OCI-LY7 (cell line): ENCODE data around the gene SIGLECL1. TPM values are rescaled to one million over a fixed set of nuclear protein-coding genes. Genes with fewer than 3 reads are reported as not detected.

Source experiments
- BruUV-seq: library from RNA; stranded (reverse); fragments of 400-500 nt; replicated peaks from 2 replicates; lab custom pipeline; 2021; lab: Mats Ljungman, UMichigan
- CTCF ChIA-PET: fragments of 300-600 bp; sonication (Branson Sonifier 250); formaldehyde crosslinking; loops from one replicate; lab custom pipeline; 2022; ENCODE audit warnings: antibody characterized with exemption; ENCODE audit not compliant: unreplicated experiment; lab: Charles Lee
- POLR2A ChIA-PET: fragments of 300-600 bp; sonication (Branson Sonifier 250); formaldehyde crosslinking; loops from one replicate; lab custom pipeline; 2022; ENCODE audit warnings: antibody characterized with exemption; lab: Charles Lee
- DNase-seq: peaks from one replicate; pipeline ENCODE4 v3.0.0-alpha.2; 2015; ENCODE audit warnings: low spot score
- H2AFZ ChIP-seq: fragments of 200-600 bp; sonication (generic), shearing (Covaris generic); 2 replicates; pipeline ENCODE4 v1.6.1; 2014; ENCODE audit warnings: mild to moderate bottlenecking, antibody characterized with exemption, low read length, moderate library complexity
- H3K27ac ChIP-seq: fragments of 200-600 bp; sonication (generic); 2 replicates; pipeline ENCODE4 v1.5.1; 2014; ENCODE audit warnings: mixed run types, low read depth, mild to moderate bottlenecking, moderate library complexity, low read length, inconsistent platforms; ENCODE audit not compliant: poor library complexity, severe bottlenecking
- H3K36me3 ChIP-seq: fragments of 200-600 bp; sonication (generic); 2 replicates; pipeline ENCODE4 v1.6.1; 2014; ENCODE audit warnings: mild to moderate bottlenecking, antibody characterized with exemption, low read length, moderate library complexity, mixed read lengths; ENCODE audit not compliant: insufficient read depth
- H3K4me1 ChIP-seq: fragments of 200-600 bp; sonication (generic); 2 replicates; pipeline ENCODE4 v1.5.1; 2014; ENCODE audit warnings: mild to moderate bottlenecking, low read length; ENCODE audit not compliant: insufficient read depth, poor library complexity, severe bottlenecking
- H3K4me2 ChIP-seq: fragments of 200-600 bp; sonication (generic); 2 replicates; pipeline ENCODE4 v1.6.1; 2014; ENCODE audit warnings: mild to moderate bottlenecking, low read length
- H3K4me3 ChIP-seq: fragments of 200-600 bp; sonication (generic); 2 replicates; pipeline ENCODE4 v1.5.1; 2014; ENCODE audit warnings: mild to moderate bottlenecking, low read depth, low read length; ENCODE audit not compliant: poor library complexity, severe bottlenecking
- H3K79me2 ChIP-seq: fragments of 200-600 bp; sonication (generic); 2 replicates; pipeline ENCODE4 v1.6.1; 2016; ENCODE audit warnings: low read depth, mild to moderate bottlenecking, low read length, moderate library complexity, mixed read lengths; ENCODE audit not compliant: insufficient read depth
- H3K9me2 ChIP-seq: fragments of 200-600 bp; sonication (generic); 2 replicates; pipeline ENCODE4 v1.6.1; 2016; ENCODE audit warnings: mild to moderate bottlenecking, low read length, mixed read lengths; ENCODE audit not compliant: insufficient read depth
- H3K9me3 ChIP-seq: fragments of 200-600 bp; sonication (generic); 2 replicates; pipeline ENCODE4 v1.6.1; 2014; ENCODE audit warnings: mild to moderate bottlenecking, mixed run types, low read length, mixed read lengths
- H4K20me1 ChIP-seq: fragments of 200-600 bp; sonication (generic); 2 replicates; pipeline ENCODE4 v1.6.1; 2014; ENCODE audit warnings: mild to moderate bottlenecking, antibody characterized with exemption, low read length, moderate library complexity, mixed read lengths; ENCODE audit not compliant: insufficient read depth
- EZH2phosphoT487 ChIP-seq: fragments of 200-600 bp; sonication (generic); IDR thresholded peaks from 2 replicates; pipeline ENCODE4 v1.6.1; 2018; ENCODE audit warnings: low read depth, borderline replicate concordance, mild to moderate bottlenecking, mixed run types, antibody characterized with exemption, low read length, moderate library complexity, mixed read lengths
- intact Hi-C: fragments of 100-400 bp; cut with micrococcal nuclease; formaldehyde crosslinking; loops from one replicate; pipeline ENCODE4 v1.10.0; 2022; ENCODE audit not compliant: unreplicated experiment
- total RNA-seq, 2 experiments: library from RNA; depleted of rRNA in 1 of 2; stranded (reverse); fragments of >200 nt in 1 of 2; shearing (Covaris generic) in 1 of 2; gene quantifications; 2 replicates each; pipeline ENCODE4 v1.2.3, GENCODE V29; 2014 to 2022
- TF ChIP-seq, protein P1 (sequence below): fragments of 200-600 bp; sonication (generic); conservative IDR thresholded peaks from 2 replicates; pipeline ENCODE4 v1.5.1; 2014; ENCODE audit warnings: mild to moderate bottlenecking, antibody characterized with exemption, low read length, moderate library complexity, mixed read lengths

Gene SIGLECL1
- total RNA-seq, 2 experiments from 2014 or later, result not detected

DNA sequence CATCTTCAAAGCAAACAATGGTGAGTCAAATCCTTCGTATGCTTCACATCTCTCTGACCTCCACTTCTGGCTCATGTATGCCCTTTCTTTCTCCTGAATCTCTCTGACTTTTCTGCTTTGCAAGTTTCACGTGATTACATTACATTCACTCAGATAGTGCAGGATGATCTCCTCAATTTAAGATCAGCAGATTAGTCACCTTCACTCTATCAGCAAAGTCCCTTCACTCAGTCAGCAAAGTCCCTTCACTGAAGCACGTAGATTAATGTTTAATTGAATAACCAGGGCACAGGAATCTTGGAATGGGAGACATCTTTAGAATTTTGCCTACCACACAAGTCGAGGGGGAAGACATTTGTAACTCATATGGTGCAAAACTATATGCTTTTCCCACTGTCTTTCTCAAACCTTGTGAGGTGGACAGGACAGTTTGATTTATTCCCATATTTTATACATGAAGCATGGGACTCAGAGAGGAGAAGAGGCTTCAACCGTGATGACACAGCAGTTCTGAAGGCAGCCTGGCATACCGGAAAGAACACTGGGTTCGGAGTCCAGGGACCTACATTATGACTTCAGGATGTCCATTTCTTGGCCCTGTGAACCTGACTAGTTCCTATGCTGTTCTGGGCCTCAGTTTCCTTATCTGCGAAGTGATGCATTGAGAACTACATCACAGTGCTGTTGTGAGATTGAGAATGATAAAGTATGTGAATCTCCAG is 23.3 kb downstream of the SIGLECL1 start:
- Histone ChIP-seq H3K4me3 (no peak overlapping the region), H3K27ac (no peak overlapping the region), H3K9me2 (no peaks in the 10 kb centered on the region), H3K4me2 (no peak overlapping the region), H3K79me2 (no peaks in the 10 kb centered on the region), H4K20me1 (no peaks in the 10 kb centered on the region), H2AFZ (no peak overlapping the region), H3K4me1 (no peaks in the 10 kb centered on the region), H3K36me3 (no peaks in the 10 kb centered on the region), H3K9me3 (no peaks in the 10 kb centered on the region)
- intact Hi-C loops, result no loop called here
- TF ChIP-seq, protein P1, sequence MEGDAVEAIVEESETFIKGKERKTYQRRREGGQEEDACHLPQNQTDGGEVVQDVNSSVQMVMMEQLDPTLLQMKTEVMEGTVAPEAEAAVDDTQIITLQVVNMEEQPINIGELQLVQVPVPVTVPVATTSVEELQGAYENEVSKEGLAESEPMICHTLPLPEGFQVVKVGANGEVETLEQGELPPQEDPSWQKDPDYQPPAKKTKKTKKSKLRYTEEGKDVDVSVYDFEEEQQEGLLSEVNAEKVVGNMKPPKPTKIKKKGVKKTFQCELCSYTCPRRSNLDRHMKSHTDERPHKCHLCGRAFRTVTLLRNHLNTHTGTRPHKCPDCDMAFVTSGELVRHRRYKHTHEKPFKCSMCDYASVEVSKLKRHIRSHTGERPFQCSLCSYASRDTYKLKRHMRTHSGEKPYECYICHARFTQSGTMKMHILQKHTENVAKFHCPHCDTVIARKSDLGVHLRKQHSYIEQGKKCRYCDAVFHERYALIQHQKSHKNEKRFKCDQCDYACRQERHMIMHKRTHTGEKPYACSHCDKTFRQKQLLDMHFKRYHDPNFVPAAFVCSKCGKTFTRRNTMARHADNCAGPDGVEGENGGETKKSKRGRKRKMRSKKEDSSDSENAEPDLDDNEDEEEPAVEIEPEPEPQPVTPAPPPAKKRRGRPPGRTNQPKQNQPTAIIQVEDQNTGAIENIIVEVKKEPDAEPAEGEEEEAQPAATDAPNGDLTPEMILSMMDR, result no peak
- no peak for TF ChIP-seq EZH2phosphoT487
- CTCF ChIA-PET, result no interaction called here
- POLR2A ChIA-PET, result no interaction called here
- BruUV-seq, result no TSS peak
- DNase-seq, result no peak

GRCh38 chr19:51277112-51277511 is 26.2 kb downstream of the SIGLECL1 start:
- H3K79me2 ChIP-seq, result no peaks in the 10 kb centered on the region
- no peaks in the 10 kb centered on the region for H3K36me3 ChIP-seq
- no peaks in the 10 kb centered on the region for H3K9me3 ChIP-seq
- no peaks in the 10 kb centered on the region for H4K20me1 ChIP-seq
- TF ChIP-seq, protein P1, result no peak
- no peak for TF ChIP-seq EZH2phosphoT487
- no peak overlapping the region for H2AFZ ChIP-seq
- no peak overlapping the region for H3K4me3 ChIP-seq
- intact Hi-C loops, result no loop called here
- DNase-seq, result no peak
- CTCF ChIA-PET, result no interaction called here
- no peaks in the 10 kb centered on the region for H3K9me2 ChIP-seq
- POLR2A ChIA-PET, result interaction anchor here (0.6 kb wide), 1 partner anchor 143 kb away, joined by 3 read pairs; no protein-coding TSS in a partner anchor
- no peaks in the 10 kb centered on the region for H3K4me1 ChIP-seq
- H3K27ac ChIP-seq, result no peak overlapping the region
- no TSS peak for BruUV-seq
- no peak overlapping the region for H3K4me2 ChIP-seq

DNA sequence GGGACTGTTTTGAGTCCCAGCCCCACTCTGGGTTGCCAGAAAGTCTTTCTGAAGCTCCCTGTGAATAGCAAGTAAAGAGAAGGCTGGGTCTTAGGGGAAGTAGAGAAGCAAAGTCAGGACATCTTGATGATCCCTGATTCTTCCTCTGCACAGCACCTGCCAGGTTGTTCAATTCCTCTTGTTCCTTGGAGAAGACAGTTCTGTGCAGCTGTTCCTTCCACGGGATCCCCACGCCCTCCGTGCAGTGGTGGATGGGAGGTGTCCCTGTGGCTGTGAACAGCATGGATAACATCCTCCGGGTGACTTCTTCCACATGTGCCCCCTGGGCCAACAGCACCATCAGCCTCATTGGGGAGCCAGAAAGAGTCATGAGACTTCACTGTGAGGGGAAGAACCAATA is 31.5 kb downstream of the SIGLECL1 start:
- Histone ChIP-seq H3K9me3 (no peaks in the 10 kb centered on the region), H3K9me2 (no peaks in the 10 kb centered on the region), H3K79me2 (no peaks in the 10 kb centered on the region), H2AFZ (no peak overlapping the region), H3K4me2 (no peak overlapping the region), H4K20me1 (no peaks in the 10 kb centered on the region), H3K4me1 (no peaks in the 10 kb centered on the region), H3K27ac (no peak overlapping the region), H3K4me3 (no peak overlapping the region), H3K36me3 (no peaks in the 10 kb centered on the region)
- DNase-seq, result no peak
- BruUV-seq, result no TSS peak
- intact Hi-C loops, result no loop called here
- CTCF ChIA-PET, result no interaction called here
- TF ChIP-seq, protein P1, result no peak
- TF ChIP-seq EZH2phosphoT487, result no peak
- POLR2A ChIA-PET, result no interaction called here
